AG10803 (cell line): ENCODE results near the gene ZNF326.
"Not testable (repeated sequence)": the region's sequence is repeated elsewhere in the genome, so short reads cannot be mapped to it uniquely, and the experiment has no call there.

ENCODE experiments used
- DNase-seq: peaks from one replicate; pipeline ENCODE4 v3.0.0; 2010; ENCODE audit warnings: low read depth
- H3K4me3 ChIP-seq: 2 replicates; pipeline ENCODE4 v1.5.1; 2011; ENCODE audit warnings: mild to moderate bottlenecking, low read length, control low read depth
- TF ChIP-seq, protein P1 (sequence below): conservative IDR thresholded peaks from 2 replicates; pipeline ENCODE4 v1.5.1; 2011; ENCODE audit warnings: mild to moderate bottlenecking, low read length, control low read depth, inconsistent platforms

The ZNF326 gene

DNA sequence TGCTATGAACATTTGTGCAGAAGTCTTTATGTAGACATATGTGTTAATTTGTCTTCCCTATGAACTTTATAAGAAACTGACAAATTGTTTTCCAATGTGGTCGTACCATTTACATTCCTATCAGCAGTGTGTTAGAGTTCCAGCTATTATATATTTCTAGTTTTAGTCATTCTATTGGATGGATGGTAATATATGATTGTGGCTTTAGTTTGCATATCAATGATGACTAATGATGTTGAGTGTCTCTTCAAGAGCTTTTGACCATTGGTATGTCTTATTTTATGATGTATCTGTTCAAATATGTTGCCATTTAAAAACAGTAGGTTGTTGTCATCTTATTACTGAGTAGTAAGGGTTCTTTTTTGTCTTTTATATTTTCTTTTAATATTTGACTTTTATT is 16.2 kb upstream of the ZNF326 start:
- no peak overlapping the region for H3K4me3 ChIP-seq
- peak; percentile 52 for DNase-seq
- TF ChIP-seq, protein P1, sequence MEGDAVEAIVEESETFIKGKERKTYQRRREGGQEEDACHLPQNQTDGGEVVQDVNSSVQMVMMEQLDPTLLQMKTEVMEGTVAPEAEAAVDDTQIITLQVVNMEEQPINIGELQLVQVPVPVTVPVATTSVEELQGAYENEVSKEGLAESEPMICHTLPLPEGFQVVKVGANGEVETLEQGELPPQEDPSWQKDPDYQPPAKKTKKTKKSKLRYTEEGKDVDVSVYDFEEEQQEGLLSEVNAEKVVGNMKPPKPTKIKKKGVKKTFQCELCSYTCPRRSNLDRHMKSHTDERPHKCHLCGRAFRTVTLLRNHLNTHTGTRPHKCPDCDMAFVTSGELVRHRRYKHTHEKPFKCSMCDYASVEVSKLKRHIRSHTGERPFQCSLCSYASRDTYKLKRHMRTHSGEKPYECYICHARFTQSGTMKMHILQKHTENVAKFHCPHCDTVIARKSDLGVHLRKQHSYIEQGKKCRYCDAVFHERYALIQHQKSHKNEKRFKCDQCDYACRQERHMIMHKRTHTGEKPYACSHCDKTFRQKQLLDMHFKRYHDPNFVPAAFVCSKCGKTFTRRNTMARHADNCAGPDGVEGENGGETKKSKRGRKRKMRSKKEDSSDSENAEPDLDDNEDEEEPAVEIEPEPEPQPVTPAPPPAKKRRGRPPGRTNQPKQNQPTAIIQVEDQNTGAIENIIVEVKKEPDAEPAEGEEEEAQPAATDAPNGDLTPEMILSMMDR, result no peak

DNA sequence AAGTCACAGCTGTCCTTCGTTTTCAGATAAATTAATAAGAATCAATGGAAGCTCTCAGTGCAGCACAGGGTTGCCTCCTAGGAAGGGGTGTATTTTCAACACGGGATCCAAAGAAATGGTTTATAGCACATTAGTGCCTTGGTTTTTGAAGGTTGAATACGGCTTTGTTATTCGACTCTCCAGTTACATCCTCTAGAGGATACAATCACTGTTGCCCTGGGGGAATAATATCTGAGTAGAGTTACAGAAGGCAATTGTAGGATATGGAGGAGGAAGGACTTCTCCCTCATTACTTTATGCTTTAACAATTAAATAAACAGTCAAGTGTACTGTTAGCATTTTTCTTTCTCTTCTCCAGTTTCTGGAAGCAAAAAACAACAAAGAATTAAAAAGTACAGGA is 14.3 kb upstream of the ZNF326 start:
- no peak for DNase-seq
- TF ChIP-seq, protein P1, result no peak
- H3K4me3 ChIP-seq, result no peak overlapping the region

DNA sequence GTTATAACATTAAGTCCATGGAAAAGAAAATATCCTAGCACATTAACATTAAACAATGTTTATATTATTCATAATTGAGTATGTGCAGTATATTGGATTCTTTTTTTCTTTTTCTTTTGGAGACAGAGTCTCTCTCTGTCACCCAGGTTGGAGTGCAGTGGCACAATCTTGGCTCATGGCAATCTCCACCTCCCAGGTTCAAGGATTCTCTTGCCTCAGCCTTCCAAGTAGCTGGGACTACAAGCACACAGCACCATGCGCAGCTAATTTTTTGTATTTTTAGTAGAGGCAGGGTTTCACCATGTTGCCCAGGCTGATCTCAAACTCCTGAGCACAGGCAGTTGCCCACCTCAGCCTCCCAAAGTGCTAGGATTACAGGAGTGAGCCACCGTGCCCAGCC is 12.1 kb upstream of the ZNF326 start:
- not testable (repeated sequence) for H3K4me3 ChIP-seq, DNase-seq

DNA sequence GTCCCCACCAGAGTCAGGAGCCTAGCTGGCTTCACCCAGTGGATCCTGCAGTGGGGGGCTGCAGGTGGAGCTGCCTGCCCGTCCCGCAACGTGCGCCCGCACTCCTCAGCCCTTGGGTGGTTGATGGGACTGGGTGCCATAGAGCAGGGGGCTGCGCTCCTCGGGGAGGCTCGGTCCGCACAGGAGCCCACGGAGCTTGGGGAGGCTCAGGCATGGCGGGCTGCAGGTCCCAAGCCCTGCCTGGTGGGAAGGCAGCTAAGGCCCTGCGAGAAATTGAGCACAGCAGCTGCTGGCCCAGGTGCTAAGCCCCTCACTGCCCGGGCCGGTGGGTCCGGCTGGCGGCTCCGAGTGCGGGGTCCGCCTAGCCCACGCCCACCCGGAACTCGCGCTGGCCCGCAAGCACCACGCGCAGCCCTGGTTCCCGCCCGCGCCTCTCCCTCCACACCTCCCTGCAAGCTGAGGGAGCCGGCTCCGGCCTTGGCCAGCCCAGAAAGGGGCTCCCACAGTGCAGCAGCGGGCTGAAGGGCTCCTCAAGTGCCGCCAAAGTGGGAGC is 10.3 kb upstream of the ZNF326 start:
- not testable (repeated sequence) for H3K4me3 ChIP-seq, DNase-seq

DNA sequence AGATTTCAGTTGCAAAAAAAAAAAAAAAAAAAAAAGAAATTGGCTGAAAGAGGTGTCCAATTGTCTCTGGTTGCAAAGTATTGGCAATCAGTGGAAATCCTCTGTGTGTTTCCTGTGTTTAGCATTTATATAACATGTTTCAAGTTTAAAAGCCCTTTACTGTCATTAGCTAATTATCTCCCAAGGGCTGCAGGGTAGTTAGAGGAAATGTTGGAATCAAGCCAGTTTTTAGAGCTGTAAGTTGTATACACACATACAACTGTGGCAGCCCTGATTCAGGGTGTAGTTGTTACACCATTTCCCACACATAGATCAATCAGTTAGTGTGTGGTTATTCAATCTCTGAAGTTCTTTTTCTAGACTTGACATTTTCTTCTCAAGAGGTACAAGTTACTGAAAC is 8.9 kb upstream of the ZNF326 start:
- no peak overlapping the region for H3K4me3 ChIP-seq
- TF ChIP-seq, protein P1, result no peak
- no peak for DNase-seq

DNA sequence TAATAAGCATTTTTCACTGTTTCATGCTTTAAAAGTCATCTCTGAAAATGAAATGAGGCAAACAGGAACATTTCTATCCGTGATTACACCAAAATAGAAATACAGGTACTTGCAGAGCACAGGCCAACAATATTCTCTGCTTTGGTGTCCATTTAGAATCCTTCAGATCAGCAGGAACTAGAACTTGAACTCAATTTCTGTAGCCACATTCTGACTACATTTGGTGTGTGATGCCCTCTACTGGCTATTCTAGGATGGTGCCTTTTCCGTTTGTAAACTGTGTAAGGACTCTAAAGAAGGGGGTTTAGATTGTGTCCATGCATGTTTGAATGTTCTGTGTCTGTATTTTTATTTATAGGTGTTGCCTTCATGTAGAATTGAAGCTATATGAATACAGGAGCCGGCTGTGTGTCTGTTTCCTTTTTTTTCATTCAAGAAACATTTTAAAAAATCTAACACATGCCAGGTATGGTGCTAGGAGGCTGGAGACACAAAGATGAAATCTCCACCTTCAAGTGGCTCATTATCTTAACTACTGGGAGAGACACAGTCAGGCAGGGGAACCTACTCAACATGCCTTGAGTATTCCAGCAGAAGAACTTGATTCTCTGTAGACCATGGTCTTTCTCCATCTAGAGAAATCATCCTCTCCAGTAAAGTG is 7.6 kb upstream of the ZNF326 start:
- H3K4me3 ChIP-seq, result no peak overlapping the region
- DNase-seq, result peak; percentile 76
- TF ChIP-seq, protein P1, result peak; percentile 98

DNA sequence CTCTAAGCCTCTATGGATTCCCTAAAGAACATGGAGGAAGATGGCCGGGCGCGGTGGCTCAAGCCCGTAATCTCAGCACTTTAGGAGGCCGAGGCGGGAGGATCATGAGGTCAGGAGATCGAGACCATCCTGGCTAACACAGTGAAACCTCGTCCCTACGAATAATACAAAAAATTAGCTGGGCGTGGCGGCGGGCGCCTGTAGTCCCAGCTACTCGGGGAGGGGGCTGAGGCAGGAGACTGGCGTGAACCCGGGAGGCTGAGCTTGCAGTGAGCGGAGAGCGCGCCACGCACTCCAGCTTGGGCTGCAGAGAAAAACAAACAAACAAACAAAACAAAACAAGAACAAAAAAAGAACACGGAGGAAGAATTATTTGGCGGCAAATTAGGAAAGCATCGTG is 5.8 kb upstream of the ZNF326 start:
- TF ChIP-seq, protein P1, result no peak
- DNase-seq, result no peak
- H3K4me3 ChIP-seq, result no peak overlapping the region

DNA sequence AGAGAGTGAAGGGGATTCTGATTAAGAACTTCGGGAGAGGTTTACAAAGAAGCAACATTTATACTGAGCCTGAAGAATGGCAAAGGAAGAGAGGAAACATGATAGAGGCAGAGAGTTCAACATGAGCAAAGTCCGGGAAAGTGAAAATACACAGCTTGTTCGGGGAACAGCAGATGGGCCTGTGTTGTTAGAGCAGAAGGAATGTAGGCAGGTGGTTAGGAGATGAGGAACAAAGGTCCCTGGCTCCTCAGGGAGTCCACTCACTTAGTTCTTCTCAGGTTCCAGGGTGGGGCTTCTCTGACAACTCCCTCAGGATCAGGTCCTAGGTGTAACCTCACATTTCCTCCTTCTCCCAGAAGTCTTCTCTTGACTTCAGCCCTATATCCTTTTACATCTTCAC is 5.1 kb upstream of the ZNF326 start:
- H3K4me3 ChIP-seq, result no peak overlapping the region
- no peak for DNase-seq

More for the DNA sequence above, 5.1 kb upstream of the ZNF326 start:
- TF ChIP-seq, protein P1, result no peak
